HG02588 (cell line): ENCODE data around the gene C13orf42.

ENCODE experiments used
- ATAC-seq: cut with Tn5 transposase; IDR thresholded peaks from one replicate; pipeline ENCODE4 v1.9.1; 2021; ENCODE audit warnings: mild to moderate bottlenecking, moderate library complexity; ENCODE audit not compliant: unreplicated experiment

C13orf42 gene

GRCh38 chr13:51111174-51111573, at the start of gene C13orf42:
C13orf42 (minus strand) TSS chr13:51111274; CDS start chr13:51111209, 65 bp downstream.
- no peak for ATAC-seq

- ATAC-seq, result no peak
Observed at GRCh38 chr13:51158880-51159518, 47.9 kb upstream of the C13orf42 start.

GRCh38 chr13:51158365-51158764, 47.3 kb upstream of the C13orf42 start:
- ATAC-seq, result no peak

- ATAC-seq, result no peak
Observed at GRCh38 chr13:51156648-51157047, 45.6 kb upstream of the C13orf42 start.

- ATAC-seq, result no peak
Observed at GRCh38 chr13:51155776-51156515, 44.9 kb upstream of the C13orf42 start.

GRCh38 chr13:51155161-51155560, 44.1 kb upstream of the C13orf42 start:
- no peak for ATAC-seq

- no peak for ATAC-seq
Observed at GRCh38 chr13:51154029-51154555, 43.0 kb upstream of the C13orf42 start.

GRCh38 chr13:51153527-51153926, 42.5 kb upstream of the C13orf42 start:
- no peak for ATAC-seq

- ATAC-seq, result no peak
Observed at GRCh38 chr13:51152701-51153100, 41.6 kb upstream of the C13orf42 start.

GRCh38 chr13:51151463-51151862, 40.4 kb upstream of the C13orf42 start:
- ATAC-seq, result no peak

- ATAC-seq, result no peak
Observed at GRCh38 chr13:51148952-51149573, 38.0 kb upstream of the C13orf42 start.

GRCh38 chr13:51148223-51148951, 37.3 kb upstream of the C13orf42 start:
- no peak for ATAC-seq

GRCh38 chr13:51147732-51148131, 36.7 kb upstream of the C13orf42 start:
- no peak for ATAC-seq

GRCh38 chr13:51146667-51147066, 35.6 kb upstream of the C13orf42 start:
- ATAC-seq, result no peak

GRCh38 chr13:51137250-51137649, 26.2 kb upstream of the C13orf42 start:
- ATAC-seq, result no peak

GRCh38 chr13:51136276-51136980, 25.4 kb upstream of the C13orf42 start:
- no peak for ATAC-seq

- ATAC-seq, result no peak
Observed at GRCh38 chr13:51134763-51135365, 23.8 kb upstream of the C13orf42 start.

- ATAC-seq, result no peak
Observed at GRCh38 chr13:51130348-51130747, 19.3 kb upstream of the C13orf42 start.

GRCh38 chr13:51125495-51126226, 14.6 kb upstream of the C13orf42 start:
- peak; percentile 82 for ATAC-seq
